Neural crest cell (in vitro differentiated cells): Measurements from ENCODE around the gene CCND1. TPM values are rescaled to one million over a fixed set of nuclear protein-coding genes. Genes with fewer than 3 reads are reported as not detected.

Experiments used
- DNase-seq: peaks from one replicate; pipeline ENCODE4 v3.0.0; 2021; ENCODE audit warnings: low read depth, mixed read lengths, low spot score
- H3K27ac Mint-ChIP-seq: one replicate; pipeline ENCODE4 v1.8.0; 2021; ENCODE audit warnings: mild to moderate bottlenecking, mixed read lengths; ENCODE audit not compliant: unreplicated experiment
- H3K27me3 Mint-ChIP-seq: 2 replicates; pipeline ENCODE4 v1.8.0; 2021; ENCODE audit warnings: low read depth, mild to moderate bottlenecking, mixed read lengths
- H3K36me3 Mint-ChIP-seq: 2 replicates; pipeline ENCODE4 v1.8.0; 2021; ENCODE audit warnings: low read depth, mild to moderate bottlenecking, mixed read lengths
- H3K4me1 Mint-ChIP-seq: 2 replicates; pipeline ENCODE4 v1.8.0; 2021; ENCODE audit warnings: mixed read lengths
- H3K4me3 Mint-ChIP-seq: one replicate; pipeline ENCODE4 v1.8.0; 2021; ENCODE audit warnings: mild to moderate bottlenecking, mixed read lengths
- H3K9me3 Mint-ChIP-seq: 2 replicates; pipeline ENCODE4 v1.8.0; 2021; ENCODE audit warnings: mixed read lengths
- total RNA-seq: library from RNA; stranded (reverse); gene quantifications from 2 replicates; pipeline ENCODE4 v1.2.1, GENCODE V29; 2021
- TF ChIP-seq, protein P1 (sequence below): fragments of 200-600 bp; sonication (generic); conservative IDR thresholded peaks from 2 replicates; pipeline ENCODE4 v1.5.0; 2021; ENCODE audit warnings: antibody characterized with exemption, mild to moderate bottlenecking

CCND1 gene
- total RNA-seq, 1 donor from 2014 or later = 350 TPM

DNA sequence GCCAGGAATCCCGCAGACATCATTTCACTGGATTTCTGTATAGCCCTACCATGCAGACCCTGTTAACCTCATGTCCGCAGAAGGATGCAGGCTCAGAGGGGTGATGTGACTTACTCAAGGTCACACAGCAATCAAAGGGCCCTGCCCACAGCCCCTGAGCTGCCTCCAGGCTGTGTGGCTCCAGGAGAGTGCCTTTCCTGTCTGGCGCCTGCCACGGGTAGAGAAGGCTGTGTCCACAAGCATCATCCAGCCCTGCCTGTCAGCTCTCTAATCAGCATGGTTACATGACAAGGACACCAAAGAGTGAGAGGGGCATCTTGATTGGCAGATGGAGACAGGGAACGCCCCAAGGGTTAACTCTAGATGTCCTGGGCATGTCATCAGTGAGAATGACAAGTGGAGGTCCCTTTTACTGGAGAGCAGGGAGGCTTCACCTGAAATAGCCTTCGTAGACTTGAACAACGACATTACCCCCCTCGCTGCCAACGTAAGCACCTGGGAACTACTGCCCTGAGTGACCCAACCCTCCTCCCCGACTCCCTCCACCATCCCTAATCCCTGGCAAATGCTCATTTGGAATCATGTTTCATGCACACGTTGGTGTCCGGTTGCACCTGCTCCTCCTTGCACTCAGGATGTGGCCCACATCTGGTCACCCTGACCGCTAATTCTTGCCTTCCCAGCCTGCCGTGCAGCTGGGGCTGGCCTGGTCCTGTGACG is 56.0 kb downstream of the CCND1 start:
- peaks cover 8% of the 10 kb centered on the region for H3K4me1 Mint-ChIP-seq

DNA sequence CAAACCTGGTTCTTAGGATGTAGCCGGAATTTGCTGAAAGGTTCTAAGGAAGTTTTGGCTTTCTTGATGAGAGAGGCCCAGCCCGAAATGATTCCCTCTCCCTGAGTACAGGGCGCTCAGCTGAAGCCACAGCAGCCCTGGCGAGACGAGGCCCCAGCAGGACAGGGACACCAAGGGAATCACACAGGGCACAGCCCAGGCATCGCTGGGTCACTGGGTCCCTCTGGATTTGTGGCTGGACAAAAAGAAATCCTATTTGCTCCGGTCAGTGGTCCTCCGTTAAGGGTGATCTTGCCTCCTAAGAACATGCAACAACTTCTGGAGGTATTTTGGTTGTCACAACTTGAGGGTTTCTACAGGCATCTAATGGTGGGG is 56.5 kb downstream of the CCND1 start:
- no peak overlapping the region for H3K4me3 Mint-ChIP-seq
- peaks cover 79% of the 10 kb centered on the region for H3K27me3 Mint-ChIP-seq
- H3K27ac Mint-ChIP-seq = no peak overlapping the region
- H3K9me3 Mint-ChIP-seq = peaks cover 2% of the 10 kb centered on the region
- TF ChIP-seq, protein P1, sequence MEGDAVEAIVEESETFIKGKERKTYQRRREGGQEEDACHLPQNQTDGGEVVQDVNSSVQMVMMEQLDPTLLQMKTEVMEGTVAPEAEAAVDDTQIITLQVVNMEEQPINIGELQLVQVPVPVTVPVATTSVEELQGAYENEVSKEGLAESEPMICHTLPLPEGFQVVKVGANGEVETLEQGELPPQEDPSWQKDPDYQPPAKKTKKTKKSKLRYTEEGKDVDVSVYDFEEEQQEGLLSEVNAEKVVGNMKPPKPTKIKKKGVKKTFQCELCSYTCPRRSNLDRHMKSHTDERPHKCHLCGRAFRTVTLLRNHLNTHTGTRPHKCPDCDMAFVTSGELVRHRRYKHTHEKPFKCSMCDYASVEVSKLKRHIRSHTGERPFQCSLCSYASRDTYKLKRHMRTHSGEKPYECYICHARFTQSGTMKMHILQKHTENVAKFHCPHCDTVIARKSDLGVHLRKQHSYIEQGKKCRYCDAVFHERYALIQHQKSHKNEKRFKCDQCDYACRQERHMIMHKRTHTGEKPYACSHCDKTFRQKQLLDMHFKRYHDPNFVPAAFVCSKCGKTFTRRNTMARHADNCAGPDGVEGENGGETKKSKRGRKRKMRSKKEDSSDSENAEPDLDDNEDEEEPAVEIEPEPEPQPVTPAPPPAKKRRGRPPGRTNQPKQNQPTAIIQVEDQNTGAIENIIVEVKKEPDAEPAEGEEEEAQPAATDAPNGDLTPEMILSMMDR = no peak
- DNase-seq = no peak
- peaks cover 9% of the 10 kb centered on the region for H3K4me1 Mint-ChIP-seq
- no peaks in the 10 kb centered on the region for H3K36me3 Mint-ChIP-seq

More for the DNA sequence above, 56.0 kb downstream of the CCND1 start:
- H3K36me3 Mint-ChIP-seq = no peaks in the 10 kb centered on the region
- TF ChIP-seq, protein P1 = no peak
- H3K27me3 Mint-ChIP-seq = peaks cover 78% of the 10 kb centered on the region
- DNase-seq = no peak
- peaks cover 2% of the 10 kb centered on the region for H3K9me3 Mint-ChIP-seq
- no peak overlapping the region for H3K4me3 Mint-ChIP-seq
- H3K27ac Mint-ChIP-seq = no peak overlapping the region

DNA sequence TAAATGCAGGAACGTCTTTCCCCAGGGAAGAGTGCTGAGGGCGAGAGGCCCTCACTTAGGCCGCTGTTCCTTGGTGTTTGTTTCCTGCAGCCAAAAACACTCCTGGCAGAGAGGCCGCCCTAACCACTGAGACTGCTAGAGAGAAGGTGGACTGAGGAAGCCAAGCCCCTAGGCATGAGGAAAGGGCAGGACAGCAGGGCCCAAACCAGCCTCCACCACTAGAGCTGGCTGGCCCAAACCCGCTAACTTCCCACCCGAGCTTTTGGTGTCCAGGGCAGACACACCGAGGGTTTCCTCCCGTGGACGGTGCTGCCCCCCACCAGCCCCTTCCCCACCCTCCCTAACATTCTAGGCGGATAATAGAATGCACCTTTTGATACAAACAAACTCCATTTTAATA is 56.9 kb downstream of the CCND1 start:
- no peak overlapping the region for H3K4me3 Mint-ChIP-seq
- peaks cover 13% of the 10 kb centered on the region for H3K4me1 Mint-ChIP-seq
- DNase-seq = no peak
- peaks cover 81% of the 10 kb centered on the region for H3K27me3 Mint-ChIP-seq
- no peaks in the 10 kb centered on the region for H3K9me3 Mint-ChIP-seq
- TF ChIP-seq, protein P1 = no peak
- no peaks in the 10 kb centered on the region for H3K36me3 Mint-ChIP-seq
- H3K27ac Mint-ChIP-seq = no peak overlapping the region

DNA sequence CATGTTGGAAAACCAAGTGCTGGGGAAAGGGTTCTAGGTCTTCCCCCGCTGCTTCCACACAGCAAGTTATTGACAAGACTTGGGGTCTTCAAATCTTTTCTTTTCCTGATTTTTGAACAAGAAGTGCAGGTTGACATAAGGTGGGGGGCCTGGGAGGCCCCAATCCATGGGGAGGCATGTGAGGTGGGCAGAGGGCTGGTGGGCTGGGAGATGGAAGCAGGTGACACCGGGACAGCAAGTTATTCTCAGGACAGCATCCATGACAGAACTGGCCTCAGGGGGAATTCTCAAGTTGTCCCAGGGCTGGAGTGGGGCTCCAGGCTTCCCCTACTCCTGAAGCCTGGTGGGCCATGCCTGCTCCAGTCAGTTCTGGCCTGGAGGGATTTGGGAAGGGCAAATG is 57.4 kb downstream of the CCND1 start:
- no peaks in the 10 kb centered on the region for H3K9me3 Mint-ChIP-seq
- TF ChIP-seq, protein P1 = no peak
- no peaks in the 10 kb centered on the region for H3K36me3 Mint-ChIP-seq
- peaks cover 13% of the 10 kb centered on the region for H3K4me1 Mint-ChIP-seq
- DNase-seq = no peak
- H3K27ac Mint-ChIP-seq = no peak overlapping the region
- H3K27me3 Mint-ChIP-seq = peaks cover 86% of the 10 kb centered on the region
- H3K4me3 Mint-ChIP-seq = no peak overlapping the region

DNA sequence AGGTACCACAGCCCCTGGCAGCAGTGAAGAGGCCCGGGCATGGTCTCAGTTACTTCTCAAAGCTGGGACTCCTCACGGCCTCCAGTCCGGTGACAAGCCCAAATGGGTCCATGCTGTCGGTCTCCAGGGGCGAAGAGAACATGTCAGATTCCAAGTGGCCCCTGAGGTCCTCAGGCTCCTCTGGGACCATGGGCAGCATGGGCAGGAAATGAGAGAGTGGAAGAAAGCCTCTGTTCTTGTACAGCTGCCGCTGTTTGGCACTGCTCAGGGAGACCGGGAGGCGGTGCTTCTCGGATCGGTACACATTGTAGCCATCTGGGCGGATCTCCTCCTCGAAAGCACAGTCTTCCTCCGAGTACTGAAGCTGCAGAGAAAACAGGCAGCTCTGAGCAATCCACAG is 58.3 kb downstream of the CCND1 start:
- peaks cover 86% of the 10 kb centered on the region for H3K27me3 Mint-ChIP-seq
- H3K36me3 Mint-ChIP-seq = no peaks in the 10 kb centered on the region
- DNase-seq = no peak
- no peaks in the 10 kb centered on the region for H3K9me3 Mint-ChIP-seq
- H3K27ac Mint-ChIP-seq = no peak overlapping the region
- H3K4me1 Mint-ChIP-seq = peaks cover 13% of the 10 kb centered on the region
- H3K4me3 Mint-ChIP-seq = no peak overlapping the region
- TF ChIP-seq, protein P1 = no peak
